ENCODE data around the gene DIABLO. TPM values are rescaled to one million over a fixed set of nuclear protein-coding genes. Genes with fewer than 3 reads are reported as not detected.

Gene DIABLO
- total RNA-seq, 1 experiment from 2014 or later, result 74.6 TPM

DNA sequence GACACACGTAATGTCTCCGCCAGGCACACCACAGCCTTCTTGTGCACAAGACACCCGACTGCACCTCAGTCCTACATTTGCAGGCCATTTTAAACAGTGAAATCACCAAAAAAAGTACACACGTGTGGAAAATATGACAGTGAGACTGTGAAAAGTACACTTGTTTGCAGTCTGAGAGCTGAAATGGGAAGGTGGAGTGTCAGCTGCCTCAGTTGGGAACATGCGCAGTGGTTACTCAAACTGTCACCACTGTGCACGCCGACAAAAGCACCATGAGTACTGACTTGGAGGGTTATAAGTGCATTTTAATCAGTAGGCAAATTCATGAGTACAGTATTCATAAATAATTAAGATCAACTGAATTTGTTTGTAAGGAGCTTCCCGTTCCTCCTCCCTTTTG lies 24.7 kb upstream of the DIABLO start:
- Histone ChIP-seq H3K9ac (ENCODE audit: extremely low read depth, insufficient read length, low read length) (no peak overlapping the region), H3K4me2 (ENCODE audit: insufficient read depth, insufficient read length, low read length) (no peak overlapping the region), H3K23ac (ENCODE audit: insufficient read length, low read depth, low read length) (no peak overlapping the region), H3K79me2 (ENCODE audit: insufficient read depth, low read length) (no peaks in the 10 kb centered on the region), H4K5ac (ENCODE audit: insufficient read length, low read depth, low read length) (no peak overlapping the region), H3K4ac (ENCODE audit: low read depth, low read length) (no peak overlapping the region), H2BK20ac (ENCODE audit: low read depth, low read length, poor library complexity, severe bottlenecking) (no peak overlapping the region), H3K27me3 (ENCODE audit: insufficient read depth, low read length) (no peaks in the 10 kb centered on the region), H3K4me1 (ENCODE audit: insufficient read depth, low read length) (no peaks in the 10 kb centered on the region), H4K91ac (ENCODE audit: insufficient read length, low read depth, low read length) (no peak overlapping the region), H3K14ac (ENCODE audit: insufficient read depth, low read length) (no peak overlapping the region), H3K18ac (ENCODE audit: insufficient read length, low read depth, low read length) (no peak overlapping the region), H3K23me2 (ENCODE audit: insufficient read length, low read depth, low read length, poor library complexity, severe bottlenecking) (no peaks in the 10 kb centered on the region), H2BK120ac (ENCODE audit: low read depth, low read length, poor library complexity, severe bottlenecking) (no peak overlapping the region), H4K20me1 (ENCODE audit: control insufficient read depth, insufficient read depth, insufficient read length) (no peaks in the 10 kb centered on the region), H3K56ac (ENCODE audit: insufficient read length, low read depth, low read length) (no peak overlapping the region), H3K79me1 (ENCODE audit: insufficient read depth, low read depth, low read length, poor library complexity, severe bottlenecking) (peaks cover 5% of the 10 kb centered on the region), H3T11ph (ENCODE audit: low read length) (no peak overlapping the region), H3K27ac (ENCODE audit: insufficient read length, low read depth, low read length) (no peak overlapping the region), H3K9me3 (ENCODE audit: control insufficient read depth, low read depth, low read length) (no peaks in the 10 kb centered on the region), H2AK5ac (ENCODE audit: insufficient read length, low read length) (no peak overlapping the region), H2BK5ac (ENCODE audit: insufficient read length, low read length) (no peak overlapping the region), H2BK15ac (ENCODE audit: low read depth, low read length) (no peak overlapping the region), H4K8ac (replicated peaks; ENCODE audit: insufficient read length, low read depth, low read length) (no peak overlapping the region), H2BK12ac (ENCODE audit: insufficient read length, low read depth, low read length) (no peak overlapping the region), H2AFZ (ENCODE audit: low read length) (no peak overlapping the region)
- H3K4me1 Mint-ChIP-seq, result no peaks in the 10 kb centered on the region
- no peaks in the 10 kb centered on the region for H3K9me3 Mint-ChIP-seq
- H3K27ac Mint-ChIP-seq, result peak overlapping the region in 1 of 3 experiments; percentile 83; a peak in 2 of 7 replicates
- TF ChIP-seq, protein P1, sequence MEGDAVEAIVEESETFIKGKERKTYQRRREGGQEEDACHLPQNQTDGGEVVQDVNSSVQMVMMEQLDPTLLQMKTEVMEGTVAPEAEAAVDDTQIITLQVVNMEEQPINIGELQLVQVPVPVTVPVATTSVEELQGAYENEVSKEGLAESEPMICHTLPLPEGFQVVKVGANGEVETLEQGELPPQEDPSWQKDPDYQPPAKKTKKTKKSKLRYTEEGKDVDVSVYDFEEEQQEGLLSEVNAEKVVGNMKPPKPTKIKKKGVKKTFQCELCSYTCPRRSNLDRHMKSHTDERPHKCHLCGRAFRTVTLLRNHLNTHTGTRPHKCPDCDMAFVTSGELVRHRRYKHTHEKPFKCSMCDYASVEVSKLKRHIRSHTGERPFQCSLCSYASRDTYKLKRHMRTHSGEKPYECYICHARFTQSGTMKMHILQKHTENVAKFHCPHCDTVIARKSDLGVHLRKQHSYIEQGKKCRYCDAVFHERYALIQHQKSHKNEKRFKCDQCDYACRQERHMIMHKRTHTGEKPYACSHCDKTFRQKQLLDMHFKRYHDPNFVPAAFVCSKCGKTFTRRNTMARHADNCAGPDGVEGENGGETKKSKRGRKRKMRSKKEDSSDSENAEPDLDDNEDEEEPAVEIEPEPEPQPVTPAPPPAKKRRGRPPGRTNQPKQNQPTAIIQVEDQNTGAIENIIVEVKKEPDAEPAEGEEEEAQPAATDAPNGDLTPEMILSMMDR (conservative IDR thresholded peaks at IDR 0.05), result no peak
- no peak overlapping the region for H3K4me3 Mint-ChIP-seq
- DNase-seq, result no peak
- H3K36me3 Mint-ChIP-seq (ENCODE audit: insufficient read depth in 1 of 3, low read depth in 3 of 3), result peaks cover 6 to 23% (median 16%) of the 10 kb centered on the region in 3 experiments; a peak in 6 of 7 replicates
- H3K27me3 Mint-ChIP-seq (ENCODE audit: low read depth), result no peaks in the 10 kb centered on the region
- no CpG with 5 or more reads among the region's 8 CpGs for WGBS (ENCODE audit: extremely low coverage, insufficient read length, low lambda C conversion rate)
